Measurements from ENCODE around the gene C1QTNF9.

DNA sequence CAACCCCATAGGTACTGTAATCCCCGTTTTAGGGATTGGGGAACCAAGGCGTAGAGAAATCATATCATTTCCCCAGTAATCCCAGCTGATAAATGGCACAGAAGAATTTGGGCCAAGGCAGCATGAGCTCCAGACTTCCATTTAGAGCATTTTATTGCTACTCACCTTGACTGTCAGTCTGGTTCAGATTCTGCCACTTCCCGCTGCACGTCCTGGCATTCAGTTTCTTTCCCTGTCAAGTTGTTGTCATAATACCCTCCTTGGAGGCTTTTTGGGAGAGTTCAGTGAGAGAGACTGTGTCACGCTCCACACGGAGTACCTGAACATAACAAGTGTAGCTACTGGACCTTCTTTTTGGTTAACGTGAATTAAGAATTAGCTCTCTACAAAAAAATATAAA, 7.5 kb upstream of the C1QTNF9 start:
- no peak for TF ChIP-seq POLR2A (IDR thresholded peaks at IDR 0.05)
- TF ChIP-seq, protein P1, sequence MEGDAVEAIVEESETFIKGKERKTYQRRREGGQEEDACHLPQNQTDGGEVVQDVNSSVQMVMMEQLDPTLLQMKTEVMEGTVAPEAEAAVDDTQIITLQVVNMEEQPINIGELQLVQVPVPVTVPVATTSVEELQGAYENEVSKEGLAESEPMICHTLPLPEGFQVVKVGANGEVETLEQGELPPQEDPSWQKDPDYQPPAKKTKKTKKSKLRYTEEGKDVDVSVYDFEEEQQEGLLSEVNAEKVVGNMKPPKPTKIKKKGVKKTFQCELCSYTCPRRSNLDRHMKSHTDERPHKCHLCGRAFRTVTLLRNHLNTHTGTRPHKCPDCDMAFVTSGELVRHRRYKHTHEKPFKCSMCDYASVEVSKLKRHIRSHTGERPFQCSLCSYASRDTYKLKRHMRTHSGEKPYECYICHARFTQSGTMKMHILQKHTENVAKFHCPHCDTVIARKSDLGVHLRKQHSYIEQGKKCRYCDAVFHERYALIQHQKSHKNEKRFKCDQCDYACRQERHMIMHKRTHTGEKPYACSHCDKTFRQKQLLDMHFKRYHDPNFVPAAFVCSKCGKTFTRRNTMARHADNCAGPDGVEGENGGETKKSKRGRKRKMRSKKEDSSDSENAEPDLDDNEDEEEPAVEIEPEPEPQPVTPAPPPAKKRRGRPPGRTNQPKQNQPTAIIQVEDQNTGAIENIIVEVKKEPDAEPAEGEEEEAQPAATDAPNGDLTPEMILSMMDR (IDR thresholded peaks at IDR 0.05), result no peak
